ENCODE measurements around the gene KRT82.
"Not testable (repeated sequence)": the region's sequence is repeated elsewhere in the genome, so short reads cannot be mapped to it uniquely, and the experiment has no call there.

The KRT82 gene

DNA sequence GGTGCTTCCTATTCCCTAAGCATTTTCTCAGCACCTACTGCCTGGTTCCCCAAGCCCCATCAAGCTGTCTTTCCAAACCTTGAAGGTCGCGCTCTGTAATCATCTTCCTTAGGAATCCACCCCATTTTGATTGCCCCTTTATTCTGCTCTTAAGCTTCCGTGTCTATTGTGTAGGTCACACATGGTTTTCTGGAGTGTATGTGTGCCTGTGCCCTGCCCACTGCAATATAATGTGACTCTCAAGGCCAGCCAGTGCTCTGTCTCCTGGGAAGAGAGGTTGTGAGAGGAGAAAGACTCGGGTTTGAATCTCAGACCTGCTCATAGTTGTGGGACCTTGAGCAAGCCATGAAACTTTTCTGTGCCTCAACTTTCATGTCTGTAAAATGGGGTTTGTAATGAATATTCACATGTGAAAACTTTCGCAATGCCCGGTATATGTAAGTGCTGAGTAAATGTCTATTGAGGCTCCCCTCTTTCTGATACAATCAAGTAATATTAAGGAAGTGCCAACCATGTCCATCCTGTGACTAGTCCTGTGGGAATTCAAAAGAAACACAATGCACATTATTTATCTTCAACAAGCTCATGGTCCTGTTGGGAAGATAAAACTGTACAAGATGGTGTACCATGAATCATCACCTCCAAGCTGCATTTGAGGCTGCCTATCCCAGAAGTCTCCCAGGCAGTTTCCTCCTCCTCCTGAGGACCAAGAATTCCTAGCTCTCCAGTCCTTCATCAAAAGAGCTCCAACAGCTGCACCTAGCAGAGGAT lies 28.8 kb upstream of the KRT82 start:
- no peak for DNase-seq

DNA sequence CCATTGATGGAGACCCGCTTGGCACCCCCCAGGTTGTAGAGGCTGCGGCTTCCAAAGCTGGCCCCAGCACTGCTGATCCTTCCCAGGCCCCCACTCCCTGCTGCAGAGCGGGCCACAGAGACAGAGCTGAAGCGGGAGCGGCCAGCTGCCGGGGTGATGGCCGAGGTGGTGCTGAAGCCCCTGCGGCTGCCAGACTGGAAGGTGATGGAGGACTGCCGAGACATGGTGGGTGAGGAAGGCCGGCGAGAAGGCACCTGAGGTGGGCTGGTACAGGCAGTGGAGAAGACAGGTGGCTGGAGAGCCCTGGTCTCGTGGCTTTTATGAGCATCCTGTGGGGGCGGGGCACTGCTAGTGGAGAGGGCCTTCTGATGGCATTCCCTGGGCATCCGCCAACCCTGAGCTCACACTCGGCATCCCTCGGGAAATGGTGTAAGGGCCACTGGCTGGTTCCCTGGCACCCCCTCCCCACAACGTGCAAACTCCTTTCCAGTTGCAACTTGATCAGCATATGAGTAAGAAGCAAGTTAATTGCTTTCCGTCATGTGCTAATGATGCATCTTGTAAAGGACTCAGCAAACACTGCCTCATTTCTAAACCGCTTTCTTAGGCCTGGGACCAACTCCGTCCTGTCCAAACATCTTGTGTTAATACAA lies 28.1 kb upstream of the KRT82 start, which contains the start of gene KRT75:
KRT75 (minus strand) TSS at position 291 of the 653 bp plus-strand sequence; CDS start at position 224, 67 bp downstream.
- no peak for DNase-seq

DNA sequence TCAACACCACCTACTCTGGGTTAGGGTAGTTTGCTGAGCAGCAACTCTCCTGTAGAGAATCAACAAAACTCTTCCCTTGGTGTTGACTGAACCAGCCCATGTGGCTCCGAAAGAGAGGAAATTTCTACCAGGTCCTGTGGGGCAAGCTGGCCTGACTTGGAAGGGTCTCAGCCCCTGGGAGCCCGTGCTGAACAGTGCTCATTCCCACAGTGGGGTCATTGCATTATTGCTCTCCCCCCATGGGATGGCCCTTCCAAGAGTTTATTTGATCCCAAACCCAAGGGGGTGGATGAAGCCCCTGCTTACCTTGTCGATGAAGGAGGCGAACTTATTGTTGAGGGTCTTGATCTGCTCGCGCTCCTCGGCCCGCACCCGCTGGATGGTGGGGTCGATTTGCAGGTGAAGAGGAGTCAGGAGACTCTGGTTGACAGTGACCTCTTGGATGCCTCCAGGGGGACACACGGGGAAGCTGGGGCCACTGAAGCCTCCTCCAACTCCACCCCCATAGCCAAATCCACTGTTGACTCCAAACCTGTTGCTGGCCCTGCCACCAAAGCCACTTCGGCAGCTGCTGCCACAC lies 27.5 kb upstream of the KRT82 start:
- no peak for DNase-seq

DNA sequence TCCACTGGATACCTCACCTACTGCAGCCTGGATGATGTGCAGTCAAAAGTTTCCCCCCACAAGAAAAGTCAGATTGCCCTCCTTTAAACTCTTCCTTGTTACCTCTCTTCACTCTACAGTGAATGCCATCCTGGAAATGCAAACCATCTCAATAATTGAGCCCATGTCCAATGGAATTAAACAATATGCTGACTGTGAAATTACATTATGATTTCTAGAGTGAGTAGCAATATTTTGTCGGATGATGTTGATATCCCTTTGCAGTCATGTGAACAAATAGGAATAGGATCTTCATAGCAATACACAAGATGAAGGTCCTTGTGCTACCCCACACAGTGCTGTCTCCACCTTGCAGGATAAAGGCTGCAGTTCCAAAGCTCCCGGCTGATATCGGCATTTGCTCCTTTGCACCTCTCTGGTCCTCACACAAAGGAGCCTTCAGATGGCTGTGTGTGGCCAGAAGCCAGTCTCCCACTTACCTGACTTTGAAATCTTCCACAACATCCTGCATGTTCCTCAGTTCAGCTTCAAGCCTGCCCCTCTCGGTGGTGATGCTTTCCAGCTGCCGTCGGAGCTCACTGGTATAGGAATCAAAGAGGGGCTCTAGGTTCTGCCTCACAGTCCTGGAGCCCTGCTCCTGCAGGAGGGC lies 26.5 kb upstream of the KRT82 start:
- no peak for DNase-seq

DNA sequence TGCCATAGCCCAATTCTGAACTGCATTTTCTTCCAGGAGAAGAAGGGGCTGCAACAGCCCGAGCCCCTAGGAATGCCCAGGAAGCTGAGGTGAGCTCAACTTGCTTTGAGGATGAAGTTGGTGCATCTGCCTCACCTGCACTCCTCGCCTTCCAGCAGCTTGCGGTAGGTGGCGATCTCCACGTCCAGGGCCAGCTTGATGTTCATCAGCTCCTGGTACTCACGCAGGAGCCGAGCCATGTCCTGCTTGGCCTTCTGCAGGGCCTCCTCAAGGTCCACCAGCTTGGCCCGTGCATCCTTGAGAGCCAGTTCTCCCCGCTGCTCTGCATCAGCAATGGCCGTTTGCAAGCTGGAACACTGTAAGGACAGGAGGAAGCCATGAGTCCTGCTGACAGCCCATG lies 22.0 kb upstream of the KRT82 start:
- DNase-seq = no peak

DNA sequence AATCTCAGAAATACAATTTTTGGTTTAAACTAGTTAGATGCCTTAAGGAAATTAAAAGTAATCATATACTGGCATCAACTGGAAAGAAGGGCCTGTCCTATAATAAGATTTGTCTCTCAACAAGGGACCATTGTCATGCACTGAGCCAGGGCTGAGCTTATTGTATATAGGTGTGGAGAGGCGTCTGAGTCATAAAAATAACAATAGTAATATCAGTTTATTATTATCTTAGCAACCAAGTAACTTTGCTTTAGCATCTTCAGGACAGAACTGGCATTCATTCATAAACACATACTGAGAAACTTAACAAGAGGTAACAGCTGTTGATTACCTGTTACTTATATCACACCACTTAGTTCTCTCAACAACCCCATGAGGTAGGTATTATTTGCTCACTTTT lies 20.9 kb upstream of the KRT82 start:
- DNase-seq = no peak

DNA sequence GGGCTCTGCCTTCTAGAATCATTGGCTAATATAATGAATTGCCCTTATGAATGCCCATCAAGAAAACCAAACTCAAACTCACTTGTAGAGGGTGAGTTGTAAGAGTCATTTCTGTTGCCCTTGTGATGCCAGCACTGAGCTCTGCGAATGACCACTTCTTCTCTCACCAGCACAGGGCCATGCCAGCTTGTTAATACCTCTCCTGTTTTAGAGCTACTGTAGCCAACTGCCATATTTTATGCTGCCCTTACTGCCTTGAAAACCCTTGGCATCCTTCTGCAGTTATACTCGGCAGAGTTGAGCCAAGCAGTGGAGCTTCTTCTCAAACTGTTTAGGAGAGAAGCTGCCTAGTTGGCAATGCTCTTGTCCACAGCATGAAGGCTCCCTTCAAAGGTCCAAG lies 19.9 kb upstream of the KRT82 start:
- DNase-seq = no peak

DNA sequence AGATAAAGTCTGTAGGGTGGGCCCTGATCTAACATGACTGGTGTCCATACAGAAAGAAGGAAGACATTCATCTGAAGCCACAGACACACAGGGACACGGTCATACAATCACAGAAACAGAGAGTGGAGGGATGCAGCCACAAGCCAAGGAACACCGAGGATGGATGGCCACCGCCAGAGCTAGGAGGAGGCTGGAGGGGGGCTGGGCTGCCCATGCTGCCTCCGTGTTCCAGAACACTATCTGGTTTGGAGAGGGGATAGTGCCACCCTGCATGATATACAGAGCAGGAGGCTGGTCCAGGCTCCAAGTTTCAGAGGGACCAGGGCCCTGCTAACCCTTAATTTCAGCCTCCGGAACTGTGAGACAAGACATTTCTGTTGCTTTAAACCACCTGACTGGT lies 19.3 kb upstream of the KRT82 start:
- DNase-seq = no peak

DNA sequence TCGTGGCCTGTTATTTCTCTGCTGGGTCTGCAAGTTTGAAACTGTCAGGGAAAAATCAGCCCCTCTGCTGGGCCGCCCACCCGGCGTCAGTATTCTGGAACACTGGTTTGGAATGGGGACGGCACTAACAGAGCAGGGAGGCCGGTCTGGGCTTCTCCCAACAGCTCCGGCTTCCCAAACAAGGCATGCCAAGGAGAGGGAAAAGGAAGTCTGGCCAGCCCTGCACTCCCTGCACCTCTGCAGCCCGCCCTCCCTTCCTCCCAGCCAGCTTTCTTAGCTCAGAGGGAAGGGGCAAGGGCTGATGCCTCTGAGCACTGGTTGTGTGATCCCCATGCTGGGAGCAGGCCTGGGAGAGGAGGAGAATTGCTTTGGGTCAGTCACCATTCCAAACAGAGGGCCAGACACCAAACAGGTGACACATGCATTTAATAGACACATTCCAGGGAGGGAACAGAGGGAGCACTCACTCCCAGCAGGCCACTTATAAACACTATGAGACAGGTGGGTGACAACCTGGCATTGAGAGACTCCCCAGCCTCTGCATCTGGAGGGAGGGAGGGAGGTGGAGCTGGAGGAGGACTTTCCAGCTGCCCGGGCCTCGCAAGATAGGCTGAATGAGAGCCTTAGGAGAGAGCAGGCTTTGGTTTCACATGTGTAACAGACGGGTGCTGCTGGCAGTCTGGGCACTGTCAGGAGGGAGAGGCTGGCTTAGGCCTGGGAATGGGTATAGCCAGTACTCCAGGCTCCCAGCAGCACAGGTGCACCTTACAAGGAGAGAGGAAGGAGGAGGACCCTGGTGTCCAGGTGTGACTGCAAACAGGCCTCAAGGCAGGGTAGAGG lies 17.7 kb upstream of the KRT82 start:
- no peak for DNase-seq

DNA sequence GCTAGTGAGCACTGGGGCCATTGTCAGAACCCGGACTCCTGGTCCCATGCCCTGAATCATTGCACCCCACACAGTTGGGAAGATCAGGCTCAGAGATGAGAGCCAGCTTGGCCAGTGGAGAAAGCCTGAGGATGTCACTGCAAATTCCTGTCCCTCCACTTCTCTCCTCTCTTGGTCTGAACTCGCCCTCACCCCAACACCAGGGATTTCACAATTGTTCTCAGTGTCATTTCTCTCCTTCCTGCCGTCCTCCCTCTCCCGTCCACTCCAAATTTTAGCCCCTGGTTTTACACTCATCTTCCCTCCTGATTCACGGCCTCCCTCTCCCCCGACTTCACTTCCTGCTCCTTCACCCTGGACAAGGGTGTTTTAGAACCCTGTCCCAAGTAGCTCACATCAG lies 16.9 kb upstream of the KRT82 start:
- DNase-seq = no peak

DNA sequence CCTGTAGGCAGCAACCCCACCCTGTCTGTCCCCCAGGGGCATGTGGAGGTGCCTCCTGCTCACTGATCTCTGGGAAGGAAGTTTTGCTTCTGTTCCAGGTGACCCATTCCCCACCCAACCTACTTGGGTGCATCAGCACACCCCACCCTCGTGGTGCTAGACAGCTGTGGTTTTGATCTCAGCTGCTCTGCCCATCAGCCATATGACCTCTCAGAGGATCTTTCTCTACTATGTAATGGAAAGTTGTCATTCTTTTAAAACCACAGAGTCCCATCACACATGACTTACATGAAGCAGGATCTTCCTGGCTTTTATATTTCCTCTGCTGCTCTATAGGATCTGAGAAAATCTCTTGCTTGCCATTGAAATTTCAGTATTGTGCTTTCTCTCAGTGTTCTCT lies 13.5 kb upstream of the KRT82 start:
- no peak for DNase-seq

DNA sequence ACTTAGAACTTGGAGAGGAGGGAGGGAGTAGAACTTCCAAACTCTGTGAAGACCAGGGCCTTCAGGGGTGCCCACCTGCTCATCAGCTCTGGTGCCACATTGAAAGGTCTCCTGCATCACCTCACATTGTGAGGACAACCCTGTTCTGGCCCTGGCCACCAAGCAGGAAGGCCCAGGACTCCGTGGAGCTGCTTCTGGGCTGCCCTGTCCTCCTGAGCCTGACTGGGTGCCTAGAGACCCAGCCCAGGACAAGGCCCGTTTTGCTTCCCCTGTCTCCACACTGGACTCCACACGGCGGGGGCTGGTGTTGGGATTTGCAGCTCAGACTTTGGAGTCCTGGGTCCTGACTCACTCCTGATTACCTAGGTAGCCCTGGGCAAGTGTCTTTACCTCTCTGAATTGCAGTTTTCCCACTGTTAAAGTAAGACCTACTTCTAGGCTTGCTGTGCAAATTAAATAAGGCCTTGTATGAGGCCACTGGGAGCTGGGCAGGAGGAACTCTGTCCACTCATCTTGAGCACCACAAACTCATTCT lies 12.5 kb upstream of the KRT82 start:
- no peak for DNase-seq

DNA sequence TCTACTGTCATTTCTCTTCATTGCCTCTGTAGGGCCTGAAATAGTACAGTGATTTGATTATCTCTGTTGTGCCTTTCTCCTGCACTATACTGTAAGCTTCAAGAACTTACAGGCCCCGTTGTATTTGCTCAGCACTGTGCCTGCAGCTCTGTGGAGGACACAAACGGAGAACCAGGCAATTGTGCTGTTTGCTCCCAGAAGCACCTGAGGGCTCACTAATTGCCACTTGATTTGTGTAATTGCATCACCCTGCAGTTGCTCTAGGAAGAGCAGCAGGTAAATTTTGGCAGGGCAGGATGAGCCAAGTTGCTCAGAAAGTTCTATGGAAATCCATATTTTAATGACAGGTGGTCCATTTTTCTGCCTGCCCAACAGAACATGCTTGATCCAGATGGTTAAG lies 11.6 kb upstream of the KRT82 start:
- no peak for DNase-seq

DNA sequence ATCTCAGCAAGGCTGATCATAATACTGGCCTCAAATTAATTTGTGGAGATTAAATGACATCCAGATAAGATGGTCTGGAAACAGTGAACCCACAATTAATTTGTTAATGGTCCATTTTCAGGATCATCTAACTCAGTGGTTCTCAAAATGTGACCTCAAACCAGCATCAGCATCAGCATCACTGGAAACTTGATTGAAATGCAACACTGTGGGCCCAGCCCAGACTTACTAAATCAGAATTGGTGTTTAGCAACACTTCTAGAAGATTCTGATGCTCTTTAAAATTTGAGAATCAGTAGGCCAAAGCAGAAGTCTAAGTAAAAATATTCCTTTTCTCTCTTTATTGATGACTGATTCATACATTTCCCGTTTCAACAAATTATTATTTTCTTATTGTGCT lies 10.7 kb upstream of the KRT82 start:
- no peak for DNase-seq

DNA sequence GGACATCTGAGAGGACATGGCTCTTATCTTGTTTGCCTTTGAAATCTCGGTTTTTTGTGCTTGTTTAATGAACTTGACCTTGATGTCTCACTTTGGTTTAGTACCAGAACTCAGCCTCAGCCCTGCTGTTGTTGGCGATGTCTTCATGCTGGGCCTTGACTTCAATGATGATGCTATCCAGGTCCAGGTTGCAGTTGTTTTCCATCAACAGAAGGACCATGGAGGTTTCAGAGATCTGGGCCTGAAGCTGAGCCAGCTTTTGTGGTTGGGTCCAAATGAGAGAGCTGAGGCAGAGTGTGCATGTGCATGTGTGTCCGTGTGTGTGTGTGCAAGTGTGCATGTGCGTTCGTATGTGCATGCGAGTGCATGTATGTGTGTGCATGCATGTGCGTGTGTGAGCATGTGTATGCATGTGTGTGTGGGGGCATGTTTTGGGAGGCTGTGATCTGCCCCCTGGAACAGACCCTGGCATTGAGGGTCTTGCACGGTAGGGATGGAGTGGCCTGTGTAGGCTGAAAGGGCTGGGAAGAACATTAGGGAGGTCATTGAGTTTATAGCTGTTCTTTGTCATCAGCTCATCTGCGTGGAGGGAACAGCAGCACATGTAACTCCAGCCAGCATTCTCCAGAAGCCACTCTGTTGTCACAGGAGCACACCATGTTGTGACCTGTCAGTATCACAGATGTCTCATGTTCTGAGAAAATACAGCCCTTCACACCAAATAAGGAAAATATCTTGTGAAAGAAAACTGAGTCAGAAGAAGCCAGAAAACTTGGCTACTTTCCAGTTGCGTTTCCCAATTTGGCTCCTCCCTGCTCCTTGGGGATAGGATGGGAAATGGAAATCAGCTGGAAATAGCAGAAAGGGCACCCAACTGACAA lies 10.0 kb upstream of the KRT82 start:
- DNase-seq = no peak

DNA sequence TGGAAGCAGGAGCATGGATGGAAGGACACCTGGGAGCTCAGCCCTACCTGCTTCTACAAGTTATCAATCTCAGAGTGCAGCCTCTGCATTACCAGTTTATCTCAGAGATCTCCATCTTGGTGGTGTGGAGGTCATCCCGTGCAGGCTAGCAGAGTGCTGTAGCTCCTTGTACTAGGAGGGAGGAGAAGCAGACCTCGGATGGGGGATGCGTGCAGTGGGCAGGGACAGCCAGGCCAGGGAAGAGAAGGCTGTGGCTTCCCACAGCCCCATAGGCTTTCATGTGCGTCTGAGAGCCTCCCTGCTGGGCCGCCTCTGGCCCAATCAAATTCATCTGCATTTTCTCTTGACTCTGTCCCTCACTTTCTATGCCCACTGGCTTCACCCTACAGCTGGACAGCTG lies 8.8 kb upstream of the KRT82 start:
- DNase-seq = no peak

DNA sequence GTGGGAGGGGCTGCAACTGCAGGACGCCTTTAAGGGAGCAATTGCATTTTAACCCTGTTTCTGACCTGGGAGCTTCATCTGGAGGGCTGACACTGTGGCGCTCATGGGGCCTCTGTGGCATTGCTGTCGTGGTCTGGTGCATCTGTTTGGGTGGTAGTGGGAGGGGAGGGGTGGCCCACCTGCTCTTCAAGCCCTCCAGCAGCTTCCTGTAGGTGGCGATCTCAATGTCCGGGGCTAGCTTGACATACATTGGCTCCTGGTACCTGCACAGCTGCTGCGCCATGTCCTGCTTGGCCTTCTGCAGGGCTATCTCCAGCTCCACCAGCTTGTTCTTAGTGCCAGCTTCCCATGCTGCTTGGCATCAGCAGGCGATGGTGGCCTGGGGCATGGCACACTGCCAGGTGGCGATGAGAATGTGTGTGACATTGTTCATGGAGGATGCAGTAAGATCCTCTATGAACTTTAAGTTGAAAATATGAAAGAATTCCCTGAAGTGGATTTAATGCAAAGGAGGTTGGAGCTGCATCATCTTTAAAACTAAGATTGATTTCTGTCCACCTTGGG lies 7.7 kb upstream of the KRT82 start:
- no peak for DNase-seq

DNA sequence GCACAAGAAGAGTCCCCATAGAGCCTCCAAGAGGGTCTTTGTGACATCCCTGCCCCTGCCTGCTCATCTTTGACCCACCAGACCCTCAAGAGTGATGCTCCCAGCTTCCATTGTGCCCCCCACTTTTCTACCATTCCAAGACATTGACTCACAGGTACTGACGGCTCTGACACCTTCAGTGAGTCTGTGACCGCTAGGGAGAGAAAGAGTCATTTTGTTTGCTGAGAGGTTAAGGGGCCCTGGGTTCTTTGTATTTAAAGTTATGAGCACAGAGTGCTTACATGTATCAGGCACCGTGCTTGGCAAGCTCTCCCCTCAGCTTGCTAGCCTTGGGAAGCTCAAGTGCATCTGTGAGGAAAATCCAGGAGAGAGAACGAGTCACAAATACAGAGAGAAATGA lies 7.1 kb upstream of the KRT82 start:
- no peak for DNase-seq

DNA sequence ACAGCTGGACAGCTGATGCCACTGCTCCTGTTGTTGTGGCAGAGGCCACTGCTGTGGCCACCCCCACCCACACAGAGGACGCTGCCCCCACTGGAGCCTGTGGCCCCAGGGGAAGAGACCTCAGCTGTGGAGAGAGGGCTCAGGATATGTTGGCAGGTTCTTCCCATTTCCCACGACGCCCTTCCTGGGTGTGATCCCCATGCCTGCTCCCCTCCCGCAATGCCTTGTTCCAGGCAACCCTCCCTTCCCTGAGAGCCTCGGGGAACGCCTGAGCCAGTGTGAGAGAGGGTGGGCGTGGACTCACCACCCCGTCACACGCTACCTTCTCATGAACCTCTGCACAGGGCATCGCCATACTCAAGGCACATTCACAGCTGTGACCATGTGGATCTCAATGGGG lies 5.7 kb upstream of the KRT82 start:
- DNase-seq = no peak

DNA sequence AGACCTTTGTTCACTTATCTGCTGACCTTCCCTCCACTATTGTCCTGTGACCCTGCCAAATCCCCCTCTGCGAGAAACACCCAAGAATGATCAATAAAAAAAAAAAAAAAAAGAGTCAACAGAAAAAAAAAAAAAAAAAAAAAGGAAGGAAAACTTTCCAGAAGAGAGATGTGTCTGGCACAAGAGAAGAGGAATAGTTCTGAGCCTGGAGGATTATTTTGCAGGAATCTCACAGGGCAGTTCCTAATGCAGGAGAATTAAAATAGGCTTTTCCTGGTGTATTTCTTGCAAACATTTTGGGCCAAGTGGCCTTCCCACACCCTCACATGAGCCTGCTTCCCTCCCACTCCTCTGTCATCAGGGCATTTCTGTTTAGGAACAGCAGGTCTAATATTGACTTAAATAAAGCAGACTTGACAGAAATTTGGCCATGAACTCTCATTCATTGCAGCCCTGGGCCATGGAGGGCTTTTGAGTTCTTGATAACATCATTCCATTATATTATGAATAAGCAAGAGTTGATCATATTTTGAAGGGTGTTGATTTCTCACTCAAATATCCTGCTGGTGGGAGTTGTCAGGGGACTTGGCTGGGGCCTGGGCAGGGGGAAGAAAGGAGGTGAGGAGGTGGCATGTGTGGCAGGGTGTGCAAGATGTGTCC lies 4.6 kb upstream of the KRT82 start:
- DNase-seq = not testable (repeated sequence)

DNA sequence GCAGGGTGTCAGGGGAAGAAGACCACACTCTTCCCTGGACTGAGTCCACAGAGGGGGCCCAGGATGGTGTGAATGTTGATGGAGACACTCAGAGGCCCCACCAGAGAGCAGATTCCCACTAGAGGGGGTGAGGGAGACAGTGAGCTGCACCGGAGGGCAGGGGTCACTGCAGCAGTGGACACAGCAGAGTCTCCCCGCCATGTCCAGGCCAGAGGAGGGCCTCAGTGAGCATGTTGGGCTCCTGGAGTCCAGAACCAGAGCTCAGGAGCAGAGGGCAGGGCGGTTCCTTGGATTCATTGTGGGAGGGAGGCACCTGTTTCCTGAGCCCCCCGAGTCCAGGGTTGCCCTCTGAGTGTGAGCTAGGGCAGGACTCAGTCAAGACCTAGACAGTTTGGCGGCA lies 1.8 kb upstream of the KRT82 start:
- no peak for DNase-seq
